ENCODE results near the gene KIF26B.

DNA sequence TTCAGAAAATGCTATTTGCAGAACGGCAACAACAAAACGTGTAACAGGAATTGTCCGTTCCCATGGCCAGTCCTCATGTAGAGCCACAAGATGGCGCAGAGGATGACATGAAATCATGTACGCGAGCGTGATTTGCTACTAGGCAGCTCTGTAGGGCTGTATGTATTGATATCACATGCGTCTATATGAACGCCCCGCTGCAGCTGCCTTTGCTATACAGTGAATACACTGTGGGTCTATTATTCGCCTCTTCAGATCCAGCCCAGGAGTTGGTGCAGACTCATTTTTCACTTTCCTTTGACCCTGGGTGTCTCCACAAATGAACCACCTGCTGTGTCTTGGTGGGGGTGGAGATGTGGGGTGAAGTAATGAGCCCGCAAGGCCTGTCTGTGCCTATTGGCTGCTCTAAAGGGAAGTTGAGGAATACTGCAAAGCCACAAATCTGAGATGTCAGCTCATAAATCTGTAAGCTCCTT lies 361.5 kb downstream of the KIF26B start:
- TF ChIP-seq, protein P1, sequence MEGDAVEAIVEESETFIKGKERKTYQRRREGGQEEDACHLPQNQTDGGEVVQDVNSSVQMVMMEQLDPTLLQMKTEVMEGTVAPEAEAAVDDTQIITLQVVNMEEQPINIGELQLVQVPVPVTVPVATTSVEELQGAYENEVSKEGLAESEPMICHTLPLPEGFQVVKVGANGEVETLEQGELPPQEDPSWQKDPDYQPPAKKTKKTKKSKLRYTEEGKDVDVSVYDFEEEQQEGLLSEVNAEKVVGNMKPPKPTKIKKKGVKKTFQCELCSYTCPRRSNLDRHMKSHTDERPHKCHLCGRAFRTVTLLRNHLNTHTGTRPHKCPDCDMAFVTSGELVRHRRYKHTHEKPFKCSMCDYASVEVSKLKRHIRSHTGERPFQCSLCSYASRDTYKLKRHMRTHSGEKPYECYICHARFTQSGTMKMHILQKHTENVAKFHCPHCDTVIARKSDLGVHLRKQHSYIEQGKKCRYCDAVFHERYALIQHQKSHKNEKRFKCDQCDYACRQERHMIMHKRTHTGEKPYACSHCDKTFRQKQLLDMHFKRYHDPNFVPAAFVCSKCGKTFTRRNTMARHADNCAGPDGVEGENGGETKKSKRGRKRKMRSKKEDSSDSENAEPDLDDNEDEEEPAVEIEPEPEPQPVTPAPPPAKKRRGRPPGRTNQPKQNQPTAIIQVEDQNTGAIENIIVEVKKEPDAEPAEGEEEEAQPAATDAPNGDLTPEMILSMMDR (conservative IDR thresholded peaks at IDR 0.05; ENCODE audit: low read depth, low read length) = peak; percentile 76
- no peak for TF ChIP-seq EZH2 (IDR thresholded peaks at IDR 0.05; ENCODE audit: low read length, unreplicated experiment)
- no peak for TF ChIP-seq EZH2phosphoT487 (IDR thresholded peaks at IDR 0.05; ENCODE audit: borderline replicate concordance, low read length)
